Activated T-helper 1 cell treated with anti-CD3 and anti-CD28 coated beads, Interleukin-12 subunit alpha, Interleukin-12 subunit beta, Interleukin-2, Interleukin-4 antibody, amounts not matched to agents 30 ng/mL and 10 ng/mL and 1 ng/mL, durations not matched to agents 14 hours and 24 hours and 36 hours (primary cell): ENCODE results near the gene PYGO2. TPM values are rescaled to one million over a fixed set of nuclear protein-coding genes. Genes with fewer than 3 reads are reported as not detected.

Experiments used
- DNase-seq: peaks from one replicate; pipeline ENCODE4 v3.0.0; 2021; ENCODE audit warnings: low spot score
- H3K27ac Mint-ChIP-seq: one replicate; pipeline ENCODE4 v1.8.0; 2021; ENCODE audit warnings: mild to moderate bottlenecking, mixed read lengths
- H3K27me3 Mint-ChIP-seq: one replicate; pipeline ENCODE4 v1.8.0; 2022; ENCODE audit warnings: mild to moderate bottlenecking, moderate library complexity, mixed read lengths; ENCODE audit not compliant: insufficient read depth
- H3K36me3 Mint-ChIP-seq: one replicate; pipeline ENCODE4 v1.8.0; 2021; ENCODE audit warnings: low read depth, mixed read lengths
- H3K4me1 Mint-ChIP-seq: one replicate; pipeline ENCODE4 v1.8.0; 2021; ENCODE audit warnings: low read depth, mixed read lengths
- H3K4me3 Mint-ChIP-seq: one replicate; pipeline ENCODE4 v1.8.0; 2021; ENCODE audit warnings: mild to moderate bottlenecking, moderate library complexity, mixed read lengths
- H3K9me3 Mint-ChIP-seq: one replicate; pipeline ENCODE4 v1.8.0; 2021; ENCODE audit warnings: mixed read lengths
- intact Hi-C: fragments of 100-400 bp; cut with micrococcal nuclease; formaldehyde crosslinking; loops from one replicate; pipeline ENCODE4 v1.15.1; 2024
- total RNA-seq: library from RNA; stranded (reverse); gene quantifications from 2 replicates; pipeline ENCODE4 v1.2.3, GENCODE V29; 2022

Gene PYGO2
- total RNA-seq, 1 donor from 2014 or later, result 34.7 TPM

GRCh38 chr1:154971341-154971998, 9.9 kb upstream of the PYGO2 start:
- H3K36me3 Mint-ChIP-seq, result peaks cover 24% of the 10 kb centered on the region
- H3K4me1 Mint-ChIP-seq, result peaks cover 47% of the 10 kb centered on the region
- no peaks in the 10 kb centered on the region for H3K9me3 Mint-ChIP-seq
- peak overlapping the region; percentile 47 for H3K4me3 Mint-ChIP-seq
- intact Hi-C loops, result loop anchor here (5.0 kb wide), 1 partner anchor 221 kb away; no protein-coding TSS in a partner anchor
- no peaks in the 10 kb centered on the region for H3K27me3 Mint-ChIP-seq
- no peak for DNase-seq
- H3K27ac Mint-ChIP-seq, result peak overlapping the region; percentile 83

- Mint-ChIP-seq H3K4me3 (peak within 1 kb of the TSS; percentile 53), H3K27me3 (no peaks in the 10 kb centered on the region), H3K27ac (peak within 1 kb of the TSS; percentile 83), H3K36me3 (peaks cover 27% of the 10 kb centered on the region), H3K4me1 (peaks cover 47% of the 10 kb centered on the region), H3K9me3 (no peaks in the 10 kb centered on the region)
- peak; percentile 40 for DNase-seq
- intact Hi-C loops, result loop anchor here (5.0 kb wide), 1 partner anchor 222 kb away; no protein-coding TSS in a partner anchor
Observed at GRCh38 chr1:154970631-154971340, 9.2 kb upstream of the PYGO2 start, which contains the start of gene SHC1. Gene SHC1, minus strand, starts transcription at chr1:154970747. Its CDS starts 221 bp downstream, at chr1:154970526.

GRCh38 chr1:154969860-154970452, 8.4 kb upstream of the PYGO2 start:
- DNase-seq, result no peak
- H3K36me3 Mint-ChIP-seq, result peaks cover 33% of the 10 kb centered on the region
- H3K4me3 Mint-ChIP-seq, result no peak overlapping the region
- H3K4me1 Mint-ChIP-seq, result peaks cover 47% of the 10 kb centered on the region
- no peaks in the 10 kb centered on the region for H3K27me3 Mint-ChIP-seq
- intact Hi-C loops, result loop anchor here (5.0 kb wide), 1 partner anchor 222 kb away; no protein-coding TSS in a partner anchor
- no peaks in the 10 kb centered on the region for H3K9me3 Mint-ChIP-seq
- no peak overlapping the region for H3K27ac Mint-ChIP-seq

GRCh38 chr1:154969246-154969645, 7.7 kb upstream of the PYGO2 start:
- peaks cover 47% of the 10 kb centered on the region for H3K4me1 Mint-ChIP-seq
- intact Hi-C loops, result no loop called here
- no peak for DNase-seq
- H3K27ac Mint-ChIP-seq, result peak overlapping the region; percentile 67
- H3K4me3 Mint-ChIP-seq, result peak overlapping the region; percentile 52
- H3K27me3 Mint-ChIP-seq, result no peaks in the 10 kb centered on the region
- H3K36me3 Mint-ChIP-seq, result peaks cover 37% of the 10 kb centered on the region
- no peaks in the 10 kb centered on the region for H3K9me3 Mint-ChIP-seq

- peaks cover 51% of the 10 kb centered on the region for H3K4me1 Mint-ChIP-seq
- intact Hi-C loops, result no loop called here
- H3K4me3 Mint-ChIP-seq, result no peak overlapping the region
- H3K27me3 Mint-ChIP-seq, result no peaks in the 10 kb centered on the region
- H3K27ac Mint-ChIP-seq, result peak overlapping the region; percentile 43
- peaks cover 40% of the 10 kb centered on the region for H3K36me3 Mint-ChIP-seq
- DNase-seq, result no peak
- no peaks in the 10 kb centered on the region for H3K9me3 Mint-ChIP-seq
Observed at GRCh38 chr1:154968731-154969130, 7.1 kb upstream of the PYGO2 start.

GRCh38 chr1:154967331-154967950, 5.9 kb upstream of the PYGO2 start:
- Mint-ChIP-seq H3K36me3 (peaks cover 49% of the 10 kb centered on the region), H3K4me1 (peaks cover 57% of the 10 kb centered on the region), H3K27ac (peak overlapping the region; percentile 18), H3K4me3 (no peak overlapping the region), H3K9me3 (no peaks in the 10 kb centered on the region), H3K27me3 (no peaks in the 10 kb centered on the region)
- intact Hi-C loops, result no loop called here
- DNase-seq, result no peak

- Mint-ChIP-seq H3K27me3 (no peaks in the 10 kb centered on the region), H3K27ac (no peak overlapping the region), H3K9me3 (no peaks in the 10 kb centered on the region), H3K4me1 (peaks cover 52% of the 10 kb centered on the region), H3K4me3 (no peak overlapping the region), H3K36me3 (peaks cover 47% of the 10 kb centered on the region)
- intact Hi-C loops, result no loop called here
- no peak for DNase-seq
Observed at GRCh38 chr1:154966111-154966510, 4.5 kb upstream of the PYGO2 start.

- Mint-ChIP-seq H3K36me3 (peaks cover 52% of the 10 kb centered on the region), H3K9me3 (no peaks in the 10 kb centered on the region), H3K27me3 (no peaks in the 10 kb centered on the region), H3K27ac (no peak overlapping the region), H3K4me1 (peaks cover 50% of the 10 kb centered on the region), H3K4me3 (no peak overlapping the region)
- DNase-seq, result no peak
- intact Hi-C loops, result no loop called here
Observed at GRCh38 chr1:154964359-154964758, 2.8 kb upstream of the PYGO2 start.

- H3K9me3 Mint-ChIP-seq, result no peaks in the 10 kb centered on the region
- intact Hi-C loops, result no loop called here
- no peak for DNase-seq
- no peak overlapping the region for H3K4me3 Mint-ChIP-seq
- peaks cover 48% of the 10 kb centered on the region for H3K36me3 Mint-ChIP-seq
- H3K27ac Mint-ChIP-seq, result peak overlapping the region; percentile 7
- H3K4me1 Mint-ChIP-seq, result peaks cover 44% of the 10 kb centered on the region
- no peaks in the 10 kb centered on the region for H3K27me3 Mint-ChIP-seq
Observed at GRCh38 chr1:154963643-154964042, 2.1 kb upstream of the PYGO2 start.

GRCh38 chr1:154962795-154963330, 1.3 kb upstream of the PYGO2 start:
- H3K4me1 Mint-ChIP-seq, result peaks cover 42% of the 10 kb centered on the region
- intact Hi-C loops, result loop anchor here (1.0 kb wide), 3 partner anchors 36 to 98 kb away; no protein-coding TSS in a partner anchor
- H3K36me3 Mint-ChIP-seq, result peaks cover 47% of the 10 kb centered on the region
- peak overlapping the region; percentile 90 for H3K4me3 Mint-ChIP-seq
- no peaks in the 10 kb centered on the region for H3K27me3 Mint-ChIP-seq
- peak overlapping the region; percentile 89 for H3K27ac Mint-ChIP-seq
- no peak for DNase-seq
- H3K9me3 Mint-ChIP-seq, result no peaks in the 10 kb centered on the region

GRCh38 chr1:154962156-154962749, 671 bp upstream of the PYGO2 start:
- H3K27ac Mint-ChIP-seq, result peak overlapping the region; percentile 89
- no peak for DNase-seq
- H3K9me3 Mint-ChIP-seq, result no peaks in the 10 kb centered on the region
- H3K4me3 Mint-ChIP-seq, result peak overlapping the region; percentile 90
- H3K36me3 Mint-ChIP-seq, result peaks cover 45% of the 10 kb centered on the region
- no peaks in the 10 kb centered on the region for H3K27me3 Mint-ChIP-seq
- peaks cover 36% of the 10 kb centered on the region for H3K4me1 Mint-ChIP-seq
- intact Hi-C loops, result loop anchor here (1.0 kb wide), 3 partner anchors 37 to 99 kb away; no protein-coding TSS in a partner anchor
